Coronary artery (tissue), 2 donors: ENCODE results near the gene TTC33.

Experiments used
- DNase-seq: peaks from one replicate; pipeline ENCODE4 v3.0.0-alpha.2; 2017; ENCODE audit warnings: low spot score
- H3K27ac ChIP-seq, 2 donors: fragments of 200-600 bp; sonication (generic); one replicate each; pipeline ENCODE4 v1.5.1; 2016 to 2019
- H3K4me3 ChIP-seq: fragments of 200-600 bp; sonication (generic); 2 replicates; pipeline ENCODE4 v1.5.1; 2016; ENCODE audit warnings: mild to moderate bottlenecking, moderate library complexity
- TF ChIP-seq, protein P1 (sequence below): fragments of 200-600 bp; sonication (generic); IDR thresholded peaks from one replicate; pipeline ENCODE4 v1.5.1; 2019; ENCODE audit warnings: antibody characterized with exemption

TTC33 gene

DNA sequence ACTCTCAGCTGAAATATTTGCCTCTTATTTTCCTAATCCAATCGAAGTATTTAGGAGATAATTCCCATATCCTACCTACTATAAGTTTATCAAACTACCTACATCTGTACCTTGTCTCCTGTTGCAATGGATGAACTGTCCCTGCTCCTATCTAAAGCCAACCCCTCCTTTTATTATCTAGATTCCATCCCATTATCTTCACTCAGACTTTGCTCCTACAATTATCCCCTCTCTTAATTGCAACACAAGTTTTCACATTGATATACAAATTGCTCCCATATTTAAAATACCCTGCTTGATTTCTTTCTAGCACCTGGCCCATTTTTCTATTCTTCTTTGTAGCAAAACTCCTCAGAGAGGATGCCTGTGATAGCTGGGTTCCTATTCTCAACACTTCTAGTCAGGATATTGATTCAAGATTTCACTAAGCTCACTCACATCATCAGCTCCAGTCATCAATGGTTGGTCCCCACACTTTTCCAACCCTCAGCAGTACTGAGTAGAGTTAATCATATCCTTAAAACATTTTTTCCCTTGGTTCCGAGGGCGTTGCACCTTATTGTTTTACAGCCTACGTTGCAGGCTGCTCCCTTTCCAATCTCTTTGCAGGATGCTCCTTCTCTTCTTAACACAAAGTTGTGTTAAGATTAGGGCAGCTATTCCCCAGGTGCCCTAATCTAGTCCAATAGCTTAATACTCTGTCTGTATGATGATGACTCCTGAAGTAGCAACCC lies 253.9 kb downstream of the TTC33 start:
- H3K27ac ChIP-seq: peak overlapping the region in 1 of 2 donors; percentile 17
- TF ChIP-seq, protein P1, sequence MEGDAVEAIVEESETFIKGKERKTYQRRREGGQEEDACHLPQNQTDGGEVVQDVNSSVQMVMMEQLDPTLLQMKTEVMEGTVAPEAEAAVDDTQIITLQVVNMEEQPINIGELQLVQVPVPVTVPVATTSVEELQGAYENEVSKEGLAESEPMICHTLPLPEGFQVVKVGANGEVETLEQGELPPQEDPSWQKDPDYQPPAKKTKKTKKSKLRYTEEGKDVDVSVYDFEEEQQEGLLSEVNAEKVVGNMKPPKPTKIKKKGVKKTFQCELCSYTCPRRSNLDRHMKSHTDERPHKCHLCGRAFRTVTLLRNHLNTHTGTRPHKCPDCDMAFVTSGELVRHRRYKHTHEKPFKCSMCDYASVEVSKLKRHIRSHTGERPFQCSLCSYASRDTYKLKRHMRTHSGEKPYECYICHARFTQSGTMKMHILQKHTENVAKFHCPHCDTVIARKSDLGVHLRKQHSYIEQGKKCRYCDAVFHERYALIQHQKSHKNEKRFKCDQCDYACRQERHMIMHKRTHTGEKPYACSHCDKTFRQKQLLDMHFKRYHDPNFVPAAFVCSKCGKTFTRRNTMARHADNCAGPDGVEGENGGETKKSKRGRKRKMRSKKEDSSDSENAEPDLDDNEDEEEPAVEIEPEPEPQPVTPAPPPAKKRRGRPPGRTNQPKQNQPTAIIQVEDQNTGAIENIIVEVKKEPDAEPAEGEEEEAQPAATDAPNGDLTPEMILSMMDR: no peak
- no peak overlapping the region for H3K4me3 ChIP-seq
- no peak for DNase-seq

DNA sequence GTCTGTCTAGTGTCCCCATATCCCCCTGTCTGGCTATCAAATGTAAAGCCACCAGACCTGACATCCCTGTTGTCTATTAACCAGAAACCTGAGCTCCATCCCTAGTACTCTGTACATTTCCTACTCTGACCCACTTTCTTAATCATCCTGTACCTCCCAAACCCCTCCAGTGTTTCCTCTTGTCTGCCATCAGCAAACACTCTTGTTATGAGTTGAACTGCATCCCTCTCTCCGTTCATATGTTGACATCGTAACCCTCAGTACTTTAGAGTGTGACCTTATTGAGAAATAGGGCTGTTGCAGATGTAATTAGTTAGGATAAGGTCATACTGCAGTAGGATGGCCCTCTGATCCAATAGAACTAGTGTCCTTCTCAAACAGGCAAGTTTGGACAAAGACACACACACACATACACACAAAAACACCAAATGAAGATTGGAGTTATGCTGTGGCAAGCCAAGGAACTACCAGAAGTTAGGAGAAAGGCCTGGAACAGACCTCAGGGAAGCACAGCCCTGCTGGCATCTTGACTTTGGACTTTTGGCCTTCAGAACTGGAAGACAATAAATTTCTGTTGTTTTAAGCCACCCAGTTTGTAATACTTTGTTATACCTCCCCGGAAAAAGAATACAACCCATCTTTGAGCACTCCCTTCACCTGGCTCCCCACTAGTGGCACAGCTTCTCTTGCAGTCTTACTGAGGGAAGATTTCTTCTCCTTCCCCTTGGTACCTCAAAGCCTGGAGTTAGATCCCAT lies 256.1 kb downstream of the TTC33 start:
- no peak overlapping the region for H3K4me3 ChIP-seq
- TF ChIP-seq, protein P1: no peak
- no peak for DNase-seq
- no peak overlapping the region for H3K27ac ChIP-seq

DNA sequence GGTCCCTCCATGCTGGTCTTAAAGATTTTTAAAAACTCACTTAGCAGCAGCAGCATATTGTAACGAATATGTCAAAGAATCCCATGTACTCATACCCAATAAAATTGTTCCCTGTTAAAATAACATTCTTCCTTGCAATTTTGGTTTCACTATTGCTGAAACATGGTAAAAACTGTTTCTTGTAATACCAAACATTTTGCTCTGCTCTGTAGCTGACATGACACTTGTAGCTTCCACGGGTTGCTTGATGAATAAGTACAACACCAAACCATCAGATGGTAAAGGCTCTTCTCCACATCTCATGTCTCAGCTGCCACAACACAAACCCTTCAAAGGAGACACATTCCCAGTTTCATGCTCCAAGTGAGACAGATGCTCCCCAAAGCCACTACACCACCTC lies 256.8 kb downstream of the TTC33 start:
- Histone ChIP-seq H3K27ac (no peak overlapping the region), H3K4me3 (no peak overlapping the region)
- DNase-seq: no peak
- TF ChIP-seq, protein P1: no peak

DNA sequence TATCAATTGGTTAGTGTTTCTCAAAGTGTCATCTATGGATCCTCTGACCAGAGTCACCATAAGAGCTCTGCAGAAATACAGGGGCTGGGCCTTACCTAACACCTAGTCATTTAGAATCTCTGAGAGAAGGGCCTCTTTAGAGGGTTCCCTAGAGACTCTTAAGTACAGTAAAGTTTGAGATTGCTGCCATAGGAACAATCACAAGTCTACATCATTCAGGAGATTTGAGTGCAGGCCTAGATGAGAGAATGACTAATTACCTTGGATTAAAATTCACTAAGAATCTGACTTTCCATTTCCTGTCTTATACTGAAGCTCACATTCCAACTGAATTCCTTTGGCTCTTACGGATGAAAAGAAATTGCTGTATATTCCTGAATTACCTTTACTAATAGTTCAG lies 258.2 kb downstream of the TTC33 start:
- no peak for DNase-seq
- Histone ChIP-seq H3K27ac (no peak overlapping the region), H3K4me3 (no peak overlapping the region)
- TF ChIP-seq, protein P1: no peak

DNA sequence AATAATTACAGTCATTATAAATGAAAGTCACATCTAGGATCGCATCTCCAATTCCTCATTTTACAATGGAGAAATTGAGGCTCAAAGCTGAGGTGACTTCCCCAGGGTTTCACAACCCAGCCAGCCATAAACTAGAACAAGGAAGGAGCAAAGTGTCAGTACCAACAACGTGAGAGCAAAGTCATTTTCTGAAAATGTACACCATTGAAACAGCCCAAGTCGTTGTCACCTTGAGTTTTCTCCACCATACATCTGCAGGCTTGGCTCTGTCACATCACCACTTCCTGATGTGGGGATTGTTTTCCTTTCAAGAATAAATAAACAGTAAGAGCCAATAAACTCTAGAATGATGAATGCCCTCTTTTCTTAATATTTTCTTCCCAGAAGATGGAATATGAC lies 260.5 kb downstream of the TTC33 start:
- TF ChIP-seq, protein P1: no peak
- no peak overlapping the region for H3K4me3 ChIP-seq
- no peak for DNase-seq
- no peak overlapping the region for H3K27ac ChIP-seq

DNA sequence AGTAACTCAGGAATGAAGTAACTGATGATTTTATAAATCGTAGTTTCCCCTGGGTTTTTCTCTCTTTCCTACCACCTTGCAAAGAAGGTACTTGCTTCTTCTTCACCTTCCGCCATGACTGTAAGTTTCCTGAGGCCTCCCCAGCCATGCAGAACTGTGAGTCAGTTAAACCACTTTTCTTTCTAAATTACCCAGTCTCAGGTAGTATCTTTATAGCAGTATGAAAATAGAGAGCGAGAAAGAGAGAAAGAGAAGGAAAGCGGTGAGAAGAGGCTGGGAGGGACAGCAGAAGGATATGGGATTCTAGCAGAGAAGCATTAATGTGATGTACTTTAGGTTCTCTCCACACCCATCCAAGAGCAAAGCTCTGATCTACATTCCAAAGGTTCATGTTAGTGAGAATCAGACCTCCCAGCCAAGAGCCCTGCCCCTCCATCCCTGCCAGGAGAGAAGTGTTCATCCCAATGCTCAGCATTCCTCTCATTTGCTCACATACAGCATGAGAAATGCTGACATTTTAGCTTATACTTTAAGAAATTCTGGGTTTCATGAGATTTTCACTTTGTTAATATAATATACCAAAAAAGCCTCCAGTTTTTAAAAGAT lies 261.0 kb downstream of the TTC33 start:
- Histone ChIP-seq H3K27ac (no peak overlapping the region), H3K4me3 (no peak overlapping the region)
- TF ChIP-seq, protein P1: no peak
- DNase-seq: no peak
